HTR-8/SVneo (cell line): ENCODE data around the gene GRB10.

ENCODE experiments used
- DNase-seq: peaks from one replicate; pipeline ENCODE4 v3.0.0; 2011; ENCODE audit warnings: low spot score, mixed read lengths; ENCODE audit not compliant: insufficient read length
- FAIRE-seq: peaks from 2 replicates; lab custom pipeline; 2011; peaks lifted over from hg19 to GRCh38; lab: Jason Lieb, UNC

The GRB10 gene

DNA sequence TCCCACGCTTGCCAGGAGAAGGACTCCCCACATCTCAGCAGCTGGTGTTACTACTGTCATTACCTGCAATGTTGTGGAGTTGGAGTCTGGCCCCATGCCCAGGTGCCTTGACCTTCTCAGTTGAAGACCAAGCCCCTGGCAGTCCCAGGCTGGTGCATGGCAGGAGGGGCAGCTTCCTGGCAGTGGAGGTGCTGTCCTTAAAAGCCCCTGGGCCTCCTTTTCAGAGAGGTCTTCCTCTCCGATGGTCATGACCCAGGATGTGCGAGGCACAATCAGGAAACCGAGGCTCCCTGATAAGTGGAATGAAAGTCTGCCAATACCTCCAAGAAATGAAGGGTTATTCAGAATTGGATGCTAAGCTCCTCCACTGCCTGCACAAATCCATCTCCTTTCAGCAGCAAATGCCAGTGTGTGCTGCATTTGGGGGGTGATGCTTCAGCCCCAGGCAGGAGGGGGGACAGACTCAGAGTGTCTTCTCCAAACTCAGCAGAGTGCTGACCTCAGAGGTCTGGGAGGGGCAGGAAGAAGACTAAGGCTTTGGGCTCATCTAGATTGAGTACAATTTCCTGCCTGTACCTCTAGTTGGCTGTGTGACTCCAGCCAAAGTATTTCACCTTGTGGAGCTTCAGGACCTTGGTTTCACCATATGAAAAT, 120.5 kb downstream of the GRB10 start:
- DNase-seq (no peak), FAIRE-seq (no peak)

- no peak for DNase-seq
- no peak for FAIRE-seq
Measured at GRCh38 chr7:50661345-50662040, 121.2 kb downstream of the GRB10 start.

- no peak for DNase-seq
- no peak for FAIRE-seq
Measured at GRCh38 chr7:50660830-50661175, 121.9 kb downstream of the GRB10 start.

- FAIRE-seq (no peak), DNase-seq (no peak)
Measured at GRCh38 chr7:50660040-50660829, 122.5 kb downstream of the GRB10 start.

DNA sequence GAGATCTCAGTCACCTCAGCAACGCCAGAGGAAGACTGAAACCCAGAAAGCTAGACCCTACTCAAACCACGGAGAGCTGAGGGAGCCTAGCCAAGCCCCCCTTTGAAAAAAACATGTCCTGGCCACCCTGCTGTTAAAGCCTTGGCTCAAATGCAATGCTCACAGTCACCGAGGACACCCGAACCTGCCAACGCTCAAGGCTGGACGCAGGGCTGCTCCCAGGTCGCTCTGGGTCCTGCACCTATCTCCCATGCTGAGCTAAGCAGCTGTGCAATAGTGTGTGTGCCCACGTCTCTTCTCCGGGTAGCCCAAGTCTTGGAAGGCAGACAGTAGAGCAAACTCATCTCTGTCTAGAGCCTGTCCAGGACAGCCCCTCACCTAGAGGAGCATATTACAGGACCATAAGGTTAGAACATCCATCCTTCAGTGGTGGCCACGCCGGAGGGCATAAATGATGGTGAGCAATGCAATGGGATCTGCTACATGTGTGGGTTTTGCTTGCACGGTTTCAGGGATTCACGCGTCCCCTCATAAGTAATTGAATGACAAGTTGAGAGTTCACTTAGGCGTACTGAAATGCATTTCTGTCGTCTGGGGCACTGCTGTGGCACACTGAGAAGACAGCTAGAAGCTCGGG, 123.2 kb downstream of the GRB10 start:
- DNase-seq (no peak), FAIRE-seq (no peak)

DNA sequence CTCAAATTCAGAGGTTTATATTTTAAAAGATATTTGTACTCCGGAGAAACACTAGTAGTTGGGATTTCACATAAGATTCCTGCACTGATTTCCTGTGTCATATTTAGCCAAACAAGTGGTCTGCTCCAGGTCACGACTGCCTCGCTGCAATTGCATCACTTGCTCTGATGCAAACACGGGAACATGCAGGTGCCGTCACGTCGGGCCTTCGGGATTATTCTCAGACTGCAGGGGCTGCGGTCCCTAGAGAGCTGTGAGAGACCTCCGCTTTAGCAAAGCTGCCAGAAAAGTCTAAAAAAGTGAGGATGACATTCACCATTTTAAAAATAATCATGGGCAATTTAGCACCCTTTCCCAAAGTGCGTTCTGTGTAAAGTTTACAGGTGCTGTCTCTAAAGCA, 124.0 kb downstream of the GRB10 start:
- no peak for FAIRE-seq

DNA sequence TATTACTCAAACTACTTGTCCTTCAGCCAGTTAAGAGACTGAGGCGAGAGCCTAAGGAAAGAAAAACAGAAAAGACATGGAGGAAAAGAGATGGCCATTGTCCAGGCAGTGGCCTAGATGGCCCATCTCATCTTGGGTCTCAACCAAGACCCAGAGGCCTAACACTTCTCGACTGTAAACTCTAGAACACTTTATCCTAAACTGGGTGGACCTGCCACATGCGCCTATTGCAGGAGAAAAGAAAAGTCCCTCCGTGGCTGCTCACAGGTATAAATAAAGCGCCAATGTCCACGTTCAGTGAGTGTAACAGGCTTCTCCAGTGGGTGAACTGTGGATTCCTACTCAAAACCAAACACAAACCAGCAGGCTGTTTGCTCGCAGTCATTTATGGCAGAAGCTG, 124.8 kb downstream of the GRB10 start:
- FAIRE-seq = no peak
- DNase-seq = no peak

More for the DNA sequence above, 124.0 kb downstream of the GRB10 start:
- no peak for DNase-seq

GRCh38 chr7:50657341-50657873, 125.3 kb downstream of the GRB10 start:
- FAIRE-seq (no peak), DNase-seq (no peak)

- FAIRE-seq (no peak), DNase-seq (no peak)
Measured at GRCh38 chr7:50656141-50656895, 126.4 kb downstream of the GRB10 start.

DNA sequence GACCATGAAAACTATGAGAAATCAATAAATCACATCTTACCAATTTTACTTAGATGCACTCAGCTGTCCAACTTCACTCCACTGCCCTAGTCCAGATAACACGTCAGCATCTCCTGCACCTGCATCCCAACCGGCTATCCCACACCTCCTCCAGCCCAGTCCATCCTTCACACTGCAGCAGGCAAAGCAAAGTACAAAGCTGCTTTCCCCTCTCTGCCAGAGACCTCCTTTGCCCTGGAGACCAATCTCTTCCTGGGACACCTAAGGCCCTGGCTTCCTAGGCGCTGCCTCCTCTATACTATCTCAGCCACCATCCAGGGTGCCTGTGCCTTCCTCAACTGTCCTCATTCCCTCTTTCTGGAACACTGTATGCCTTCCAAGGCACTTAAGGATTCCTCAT, 127.2 kb downstream of the GRB10 start:
- FAIRE-seq = no peak
- DNase-seq = no peak

GRCh38 chr7:50655020-50655419, 127.7 kb downstream of the GRB10 start:
- FAIRE-seq = no peak
- DNase-seq = no peak

- no peak for DNase-seq
- no peak for FAIRE-seq
Measured at GRCh38 chr7:50653981-50654425, 128.7 kb downstream of the GRB10 start.

- DNase-seq = no peak
- no peak for FAIRE-seq
Measured at GRCh38 chr7:50653126-50653864, 129.4 kb downstream of the GRB10 start.

- no peak for DNase-seq
- FAIRE-seq = no peak
Measured at GRCh38 chr7:50652400-50653125, 130.1 kb downstream of the GRB10 start.

- FAIRE-seq = no peak
- no peak for DNase-seq
Measured at GRCh38 chr7:50651271-50651989, 131.3 kb downstream of the GRB10 start.

DNA sequence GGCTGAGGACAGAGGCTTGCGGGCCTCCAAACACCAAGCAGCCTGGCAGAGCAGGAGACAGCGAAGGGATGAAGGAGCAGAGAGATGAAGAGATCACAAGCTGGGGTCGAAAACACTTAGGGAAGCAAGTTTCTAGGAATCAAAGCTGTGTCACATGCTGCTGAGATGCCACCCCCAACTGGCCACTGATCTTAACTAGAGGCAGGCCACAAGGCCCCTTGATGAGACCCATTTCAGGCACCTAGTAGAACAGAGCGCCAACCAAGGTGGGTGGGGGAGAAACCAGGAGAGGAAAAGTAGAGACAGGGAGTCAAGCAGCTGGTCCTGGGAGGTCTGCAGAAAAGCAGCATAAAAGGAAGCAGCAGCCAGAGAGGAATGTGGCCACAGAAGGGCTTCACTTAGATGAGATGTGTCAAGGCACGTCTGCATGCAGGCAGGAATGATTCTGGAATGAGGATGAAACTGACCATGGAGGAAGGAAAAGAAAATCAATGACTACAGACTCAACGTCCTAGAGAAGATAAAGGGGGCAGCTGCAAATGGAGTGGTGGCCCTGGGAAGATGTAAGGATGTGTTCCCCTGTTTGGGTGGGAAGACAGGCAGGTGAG, 132.5 kb downstream of the GRB10 start:
- FAIRE-seq (no peak), DNase-seq (no peak)

- DNase-seq (no peak), FAIRE-seq (no peak)
Measured at GRCh38 chr7:50649259-50649885, 133.3 kb downstream of the GRB10 start.
